K562 (cell line): Measurements from ENCODE around the gene IGSF8. TPM values are rescaled to one million over a fixed set of nuclear protein-coding genes. Genes with fewer than 3 reads are reported as not detected.

Experiments
- BMI1 ChIP-seq: fragments of 150-350 bp; IDR thresholded peaks from 2 replicates; pipeline ENCODE4 v1.6.1; 2014; ENCODE audit warnings: low read length
- C11orf30 ChIP-seq: fragments of 450-650 bp; IDR thresholded peaks from 2 replicates; pipeline ENCODE4 v1.6.1; 2016; ENCODE audit warnings: low read depth, mild to moderate bottlenecking
- CC2D1A ChIP-seq: fragments of 450-650 bp; IDR thresholded peaks from 2 replicates; pipeline ENCODE4 v1.6.1; 2017; ENCODE audit warnings: mild to moderate bottlenecking
- CEBPB ChIP-seq: fragments of 450-650 bp; IDR thresholded peaks from 2 replicates; pipeline ENCODE4 v1.6.1; 2016; ENCODE audit warnings: missing genetic modification characterization, missing compliant biosample characterization
- CEBPG ChIP-seq, 3 experiments: fragments of 200-800 bp in 1 of 3; sonication (Bioruptor generic) in 1 of 3; sonication (generic) in 1 of 3; formaldehyde crosslinking in 1 of 3; IDR thresholded peaks in 2 of 3; conservative IDR thresholded peaks in 1 of 3; 2 replicates each; pipeline versions ENCODE4 v1.6.1 to v1.8.0; 2016 to 2022; ENCODE audit warnings: missing compliant biosample characterization in 2 of 3, missing genetic modification characterization in 2 of 3, mild to moderate bottlenecking in 1 of 3, missing genetic modification reagents in 1 of 3
- CHD4 ChIP-seq: fragments of 200-600 bp; sonication (generic); IDR thresholded peaks from 3 replicates; pipeline ENCODE4 v1.6.1; 2012; ENCODE audit warnings: low read depth, mild to moderate bottlenecking, mixed read lengths, low read length, inconsistent platforms; ENCODE audit not compliant: insufficient read depth, insufficient replicate concordance, poor library complexity, severe bottlenecking
- EP300 ChIP-seq: IDR thresholded peaks from 2 replicates; pipeline ENCODE4 v1.6.1; 2012; ENCODE audit warnings: low read length, improper control_type of control experiment
- ERF ChIP-seq: fragments of 450-650 bp; formaldehyde crosslinking; IDR thresholded peaks from 2 replicates; pipeline ENCODE4 v1.4.0; 2020; ENCODE audit warnings: mild to moderate bottlenecking, mixed read lengths
- L3MBTL2 ChIP-seq: fragments of 450-650 bp; IDR thresholded peaks from 2 replicates; pipeline ENCODE4 v1.6.1; 2016; ENCODE audit warnings: mild to moderate bottlenecking, moderate library complexity
- NCOA1 ChIP-seq: fragments of 450-650 bp; IDR thresholded peaks from 2 replicates; pipeline ENCODE4 v1.6.1; 2016; ENCODE audit warnings: low read depth
- TEAD1 ChIP-seq, 2 experiments: fragments of 450-650 bp in 1 of 2; sonication (generic) in 1 of 2; formaldehyde crosslinking; IDR thresholded peaks; 2 replicates each; pipeline versions ENCODE4 v1.4.0 to v1.8.0; 2020 to 2022; ENCODE audit warnings: mild to moderate bottlenecking in 2 of 2, missing genetic modification reagents in 1 of 2
- TEAD2 ChIP-seq: fragments of 450-650 bp; IDR thresholded peaks from 2 replicates; pipeline ENCODE4 v1.6.1; 2016; ENCODE audit warnings: missing genetic modification characterization, control low read depth, missing compliant biosample characterization
- ZNF3 ChIP-seq: fragments of 250-450 bp; sonication (Bioruptor Pico); IDR thresholded peaks from 2 replicates; pipeline ENCODE4 v1.5.0; 2021; ENCODE audit warnings: mild to moderate bottlenecking, moderate library complexity
- polyA plus RNA-seq, 8 experiments: library from polyadenylated mRNA; depleted of rRNA in 4 of 8; stranded (reverse) in 5 of 8; unstranded in 3 of 8; fragments of >200 nt; fragmentation: Nextera tagmentation in 2 of 8; fragmentation: Illumina TruSeq in 1 of 8; extraction: Ambion mirVana in 2 of 8; extraction: Trizol in 1 of 8; gene quantifications; 2 replicates each; pipeline versions ENCODE4 v1.2.1 to v1.2.3, GENCODE V29; 2011 to 2014; ENCODE audit warnings: inconsistent platforms in 1 of 8, missing spikeins in 1 of 8
- total RNA-seq, 7 experiments: library from RNA; depleted of rRNA in 6 of 7; stranded (reverse); fragments of >200 nt in 6 of 7; fragmentation: Illumina TruSeq in 2 of 7; extraction: Trizol in 2 of 7; gene quantifications; 2 replicates each; pipeline versions ENCODE4 v1.2.1 to v1.2.3, GENCODE V29; 2011 to 2021; ENCODE audit warnings: low replicate concordance in 1 of 7
- TF ChIP-seq, protein P1 (sequence below): fragments of 450-650 bp; IDR thresholded peaks from 2 replicates; pipeline ENCODE4 v1.6.1; 2016; ENCODE audit warnings: mild to moderate bottlenecking, moderate library complexity
- TF ChIP-seq, protein P2 (sequence below): fragments of 450-650 bp; formaldehyde crosslinking; IDR thresholded peaks from 2 replicates; pipeline ENCODE4 v1.4.0; 2022; ENCODE audit warnings: missing genetic modification characterization

IGSF8 gene
- total and polyA plus RNA-seq, 9 of the 15 experiments (the other 6 are each of a cell fraction or from before 2014, with no cell fraction given): 0.32 to 11.7 (median 3.2) TPM

DNA sequence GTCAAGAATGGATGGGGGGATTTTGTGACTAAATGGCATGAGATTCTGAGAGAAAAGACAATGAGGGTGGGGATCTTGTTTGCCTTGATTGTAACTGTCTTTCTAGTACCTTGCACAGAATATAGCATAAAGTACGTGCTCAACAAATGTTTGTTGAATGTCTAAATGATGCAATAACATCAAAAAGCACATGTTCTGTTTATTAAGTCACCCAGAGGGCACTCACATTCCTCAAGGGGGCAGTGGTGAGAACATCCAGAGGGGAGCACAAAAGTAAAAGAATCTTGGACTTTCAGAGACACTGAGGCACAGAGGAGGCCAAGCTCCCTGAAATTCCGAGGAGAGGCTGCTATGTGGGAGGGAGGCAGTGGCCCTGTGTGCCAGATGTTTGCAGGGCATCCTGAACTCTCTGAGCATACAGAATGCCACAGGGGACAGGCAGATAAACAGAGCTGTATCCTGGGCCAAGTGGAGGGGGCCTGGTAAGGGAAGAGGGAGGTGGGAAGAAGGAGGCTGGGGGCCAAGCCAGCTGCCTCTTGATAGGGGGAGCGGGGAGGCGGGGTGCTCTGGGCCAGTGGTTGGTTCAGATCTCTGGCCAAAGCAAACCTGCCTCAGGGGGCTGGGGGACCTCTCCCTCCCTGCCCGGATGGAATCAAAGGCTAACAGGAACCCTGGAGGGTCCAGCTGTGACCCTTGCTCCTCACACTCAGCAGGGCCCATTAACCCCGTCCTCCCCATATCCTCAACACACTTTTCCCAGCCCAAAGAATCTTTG, 10.7 kb upstream of the IGSF8 start (continued):
- TF ChIP-seq, protein P1, sequence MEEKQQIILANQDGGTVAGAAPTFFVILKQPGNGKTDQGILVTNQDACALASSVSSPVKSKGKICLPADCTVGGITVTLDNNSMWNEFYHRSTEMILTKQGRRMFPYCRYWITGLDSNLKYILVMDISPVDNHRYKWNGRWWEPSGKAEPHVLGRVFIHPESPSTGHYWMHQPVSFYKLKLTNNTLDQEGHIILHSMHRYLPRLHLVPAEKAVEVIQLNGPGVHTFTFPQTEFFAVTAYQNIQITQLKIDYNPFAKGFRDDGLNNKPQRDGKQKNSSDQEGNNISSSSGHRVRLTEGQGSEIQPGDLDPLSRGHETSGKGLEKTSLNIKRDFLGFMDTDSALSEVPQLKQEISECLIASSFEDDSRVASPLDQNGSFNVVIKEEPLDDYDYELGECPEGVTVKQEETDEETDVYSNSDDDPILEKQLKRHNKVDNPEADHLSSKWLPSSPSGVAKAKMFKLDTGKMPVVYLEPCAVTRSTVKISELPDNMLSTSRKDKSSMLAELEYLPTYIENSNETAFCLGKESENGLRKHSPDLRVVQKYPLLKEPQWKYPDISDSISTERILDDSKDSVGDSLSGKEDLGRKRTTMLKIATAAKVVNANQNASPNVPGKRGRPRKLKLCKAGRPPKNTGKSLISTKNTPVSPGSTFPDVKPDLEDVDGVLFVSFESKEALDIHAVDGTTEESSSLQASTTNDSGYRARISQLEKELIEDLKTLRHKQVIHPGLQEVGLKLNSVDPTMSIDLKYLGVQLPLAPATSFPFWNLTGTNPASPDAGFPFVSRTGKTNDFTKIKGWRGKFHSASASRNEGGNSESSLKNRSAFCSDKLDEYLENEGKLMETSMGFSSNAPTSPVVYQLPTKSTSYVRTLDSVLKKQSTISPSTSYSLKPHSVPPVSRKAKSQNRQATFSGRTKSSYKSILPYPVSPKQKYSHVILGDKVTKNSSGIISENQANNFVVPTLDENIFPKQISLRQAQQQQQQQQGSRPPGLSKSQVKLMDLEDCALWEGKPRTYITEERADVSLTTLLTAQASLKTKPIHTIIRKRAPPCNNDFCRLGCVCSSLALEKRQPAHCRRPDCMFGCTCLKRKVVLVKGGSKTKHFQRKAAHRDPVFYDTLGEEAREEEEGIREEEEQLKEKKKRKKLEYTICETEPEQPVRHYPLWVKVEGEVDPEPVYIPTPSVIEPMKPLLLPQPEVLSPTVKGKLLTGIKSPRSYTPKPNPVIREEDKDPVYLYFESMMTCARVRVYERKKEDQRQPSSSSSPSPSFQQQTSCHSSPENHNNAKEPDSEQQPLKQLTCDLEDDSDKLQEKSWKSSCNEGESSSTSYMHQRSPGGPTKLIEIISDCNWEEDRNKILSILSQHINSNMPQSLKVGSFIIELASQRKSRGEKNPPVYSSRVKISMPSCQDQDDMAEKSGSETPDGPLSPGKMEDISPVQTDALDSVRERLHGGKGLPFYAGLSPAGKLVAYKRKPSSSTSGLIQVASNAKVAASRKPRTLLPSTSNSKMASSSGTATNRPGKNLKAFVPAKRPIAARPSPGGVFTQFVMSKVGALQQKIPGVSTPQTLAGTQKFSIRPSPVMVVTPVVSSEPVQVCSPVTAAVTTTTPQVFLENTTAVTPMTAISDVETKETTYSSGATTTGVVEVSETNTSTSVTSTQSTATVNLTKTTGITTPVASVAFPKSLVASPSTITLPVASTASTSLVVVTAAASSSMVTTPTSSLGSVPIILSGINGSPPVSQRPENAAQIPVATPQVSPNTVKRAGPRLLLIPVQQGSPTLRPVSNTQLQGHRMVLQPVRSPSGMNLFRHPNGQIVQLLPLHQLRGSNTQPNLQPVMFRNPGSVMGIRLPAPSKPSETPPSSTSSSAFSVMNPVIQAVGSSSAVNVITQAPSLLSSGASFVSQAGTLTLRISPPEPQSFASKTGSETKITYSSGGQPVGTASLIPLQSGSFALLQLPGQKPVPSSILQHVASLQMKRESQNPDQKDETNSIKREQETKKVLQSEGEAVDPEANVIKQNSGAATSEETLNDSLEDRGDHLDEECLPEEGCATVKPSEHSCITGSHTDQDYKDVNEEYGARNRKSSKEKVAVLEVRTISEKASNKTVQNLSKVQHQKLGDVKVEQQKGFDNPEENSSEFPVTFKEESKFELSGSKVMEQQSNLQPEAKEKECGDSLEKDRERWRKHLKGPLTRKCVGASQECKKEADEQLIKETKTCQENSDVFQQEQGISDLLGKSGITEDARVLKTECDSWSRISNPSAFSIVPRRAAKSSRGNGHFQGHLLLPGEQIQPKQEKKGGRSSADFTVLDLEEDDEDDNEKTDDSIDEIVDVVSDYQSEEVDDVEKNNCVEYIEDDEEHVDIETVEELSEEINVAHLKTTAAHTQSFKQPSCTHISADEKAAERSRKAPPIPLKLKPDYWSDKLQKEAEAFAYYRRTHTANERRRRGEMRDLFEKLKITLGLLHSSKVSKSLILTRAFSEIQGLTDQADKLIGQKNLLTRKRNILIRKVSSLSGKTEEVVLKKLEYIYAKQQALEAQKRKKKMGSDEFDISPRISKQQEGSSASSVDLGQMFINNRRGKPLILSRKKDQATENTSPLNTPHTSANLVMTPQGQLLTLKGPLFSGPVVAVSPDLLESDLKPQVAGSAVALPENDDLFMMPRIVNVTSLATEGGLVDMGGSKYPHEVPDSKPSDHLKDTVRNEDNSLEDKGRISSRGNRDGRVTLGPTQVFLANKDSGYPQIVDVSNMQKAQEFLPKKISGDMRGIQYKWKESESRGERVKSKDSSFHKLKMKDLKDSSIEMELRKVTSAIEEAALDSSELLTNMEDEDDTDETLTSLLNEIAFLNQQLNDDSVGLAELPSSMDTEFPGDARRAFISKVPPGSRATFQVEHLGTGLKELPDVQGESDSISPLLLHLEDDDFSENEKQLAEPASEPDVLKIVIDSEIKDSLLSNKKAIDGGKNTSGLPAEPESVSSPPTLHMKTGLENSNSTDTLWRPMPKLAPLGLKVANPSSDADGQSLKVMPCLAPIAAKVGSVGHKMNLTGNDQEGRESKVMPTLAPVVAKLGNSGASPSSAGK: peak; percentile 80
- peak in 1 of 2 experiments; percentile 96; a peak in 2 of 4 replicates for TF ChIP-seq TEAD1 (CRISPR knock-in tag; IDR thresholded peaks at IDR 0.05)
- TF ChIP-seq ZNF3 (CRISPR knock-in tag): 0 out of 2 replicates have a peak, but pooled peaks have one; percentile 55
- no peak for TF ChIP-seq NCOA1
- TF ChIP-seq, protein P2, sequence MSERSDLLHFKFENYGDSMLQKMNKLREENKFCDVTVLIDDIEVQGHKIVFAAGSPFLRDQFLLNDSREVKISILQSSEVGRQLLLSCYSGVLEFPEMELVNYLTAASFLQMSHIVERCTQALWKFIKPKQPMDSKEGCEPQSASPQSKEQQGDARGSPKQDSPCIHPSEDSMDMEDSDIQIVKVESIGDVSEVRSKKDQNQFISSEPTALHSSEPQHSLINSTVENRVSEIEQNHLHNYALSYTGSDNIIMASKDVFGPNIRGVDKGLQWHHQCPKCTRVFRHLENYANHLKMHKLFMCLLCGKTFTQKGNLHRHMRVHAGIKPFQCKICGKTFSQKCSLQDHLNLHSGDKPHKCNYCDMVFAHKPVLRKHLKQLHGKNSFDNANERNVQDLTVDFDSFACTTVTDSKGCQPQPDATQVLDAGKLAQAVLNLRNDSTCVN (CRISPR knock-in tag): no peak
- TF ChIP-seq C11orf30: no peak
- peak; percentile 87 for TF ChIP-seq CEBPB
- no peak for TF ChIP-seq BMI1
- TF ChIP-seq CHD4: no peak
- TF ChIP-seq L3MBTL2: peak; percentile 83
- TF ChIP-seq ERF: no peak
- TF ChIP-seq CEBPG (CRISPR knock-in tag; IDR thresholded peaks at IDR 0.05): peak; percentile 95
- TF ChIP-seq CEBPG (tag; conservative IDR thresholded peaks at IDR 0.05 in 1 of 2, IDR thresholded peaks at IDR 0.05 in 1 of 2): peak; percentile 91 to 95
- TF ChIP-seq TEAD2 (tag): peak; percentile 61; the same call in 1 of the 2 replicates
- TF ChIP-seq CC2D1A: no peak
- TF ChIP-seq EP300: peak; percentile 15; the same call in 1 of the 2 replicates
